Measurements from ENCODE around the gene PTCRA. TPM values are rescaled to one million over a fixed set of nuclear protein-coding genes. Genes with fewer than 3 reads are reported as not detected.

The PTCRA gene, protein sequence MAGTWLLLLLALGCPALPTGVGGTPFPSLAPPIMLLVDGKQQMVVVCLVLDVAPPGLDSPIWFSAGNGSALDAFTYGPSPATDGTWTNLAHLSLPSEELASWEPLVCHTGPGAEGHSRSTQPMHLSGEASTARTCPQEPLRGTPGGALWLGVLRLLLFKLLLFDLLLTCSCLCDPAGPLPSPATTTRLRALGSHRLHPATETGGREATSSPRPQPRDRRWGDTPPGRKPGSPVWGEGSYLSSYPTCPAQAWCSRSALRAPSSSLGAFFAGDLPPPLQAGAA
- total RNA-seq, result not detected

DNA sequence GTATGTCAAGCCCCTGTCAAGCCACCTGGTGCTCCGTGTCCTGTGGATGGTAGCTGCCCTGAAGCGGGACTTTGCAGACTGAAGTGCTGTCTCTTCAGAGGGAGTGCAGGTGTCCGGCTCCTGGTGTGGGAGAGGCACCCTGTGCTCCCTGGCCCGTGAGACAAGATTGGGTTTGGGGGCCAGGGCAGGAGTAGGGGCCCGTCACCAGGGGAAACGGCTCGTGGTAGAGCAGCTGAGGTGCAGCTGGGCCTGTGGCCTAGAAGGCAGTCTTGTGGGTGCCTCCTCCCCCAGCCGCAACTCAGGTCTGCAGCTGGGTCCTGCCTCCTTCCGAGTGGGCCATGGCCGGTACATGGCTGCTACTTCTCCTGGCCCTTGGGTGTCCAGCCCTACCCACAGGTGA lies at the start of gene PTCRA:
TSS of gene PTCRA (plus strand) at position 322 of the 400 bp plus-strand sequence. CDS start at position 339, 17 bp downstream.
- Histone ChIP-seq H3K4me3 (no peak within 1 kb of the TSS), H3K27me3 (no peaks in the 10 kb centered on the region), H3K9me3 (no peaks in the 10 kb centered on the region), H3K36me3 (no peaks in the 10 kb centered on the region), H3K27ac (no peak within 1 kb of the TSS), H3K4me1 (peaks cover 7% of the 10 kb centered on the region)
- DNase-seq (ENCODE audit: extremely low spot score in 2 of 2), result no peak
- TF ChIP-seq POLR2AphosphoS5 (IDR thresholded peaks at IDR 0.05; ENCODE audit: insufficient read depth in 1 of 2, low read depth in 1 of 2) (no peak), POLR2A (IDR thresholded peaks at IDR 0.05) (no peak)
- TF ChIP-seq, protein P1, sequence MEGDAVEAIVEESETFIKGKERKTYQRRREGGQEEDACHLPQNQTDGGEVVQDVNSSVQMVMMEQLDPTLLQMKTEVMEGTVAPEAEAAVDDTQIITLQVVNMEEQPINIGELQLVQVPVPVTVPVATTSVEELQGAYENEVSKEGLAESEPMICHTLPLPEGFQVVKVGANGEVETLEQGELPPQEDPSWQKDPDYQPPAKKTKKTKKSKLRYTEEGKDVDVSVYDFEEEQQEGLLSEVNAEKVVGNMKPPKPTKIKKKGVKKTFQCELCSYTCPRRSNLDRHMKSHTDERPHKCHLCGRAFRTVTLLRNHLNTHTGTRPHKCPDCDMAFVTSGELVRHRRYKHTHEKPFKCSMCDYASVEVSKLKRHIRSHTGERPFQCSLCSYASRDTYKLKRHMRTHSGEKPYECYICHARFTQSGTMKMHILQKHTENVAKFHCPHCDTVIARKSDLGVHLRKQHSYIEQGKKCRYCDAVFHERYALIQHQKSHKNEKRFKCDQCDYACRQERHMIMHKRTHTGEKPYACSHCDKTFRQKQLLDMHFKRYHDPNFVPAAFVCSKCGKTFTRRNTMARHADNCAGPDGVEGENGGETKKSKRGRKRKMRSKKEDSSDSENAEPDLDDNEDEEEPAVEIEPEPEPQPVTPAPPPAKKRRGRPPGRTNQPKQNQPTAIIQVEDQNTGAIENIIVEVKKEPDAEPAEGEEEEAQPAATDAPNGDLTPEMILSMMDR (IDR thresholded peaks at IDR 0.05), result no peak
- intact Hi-C loops (cut with DNase I), result no loop called here

DNA sequence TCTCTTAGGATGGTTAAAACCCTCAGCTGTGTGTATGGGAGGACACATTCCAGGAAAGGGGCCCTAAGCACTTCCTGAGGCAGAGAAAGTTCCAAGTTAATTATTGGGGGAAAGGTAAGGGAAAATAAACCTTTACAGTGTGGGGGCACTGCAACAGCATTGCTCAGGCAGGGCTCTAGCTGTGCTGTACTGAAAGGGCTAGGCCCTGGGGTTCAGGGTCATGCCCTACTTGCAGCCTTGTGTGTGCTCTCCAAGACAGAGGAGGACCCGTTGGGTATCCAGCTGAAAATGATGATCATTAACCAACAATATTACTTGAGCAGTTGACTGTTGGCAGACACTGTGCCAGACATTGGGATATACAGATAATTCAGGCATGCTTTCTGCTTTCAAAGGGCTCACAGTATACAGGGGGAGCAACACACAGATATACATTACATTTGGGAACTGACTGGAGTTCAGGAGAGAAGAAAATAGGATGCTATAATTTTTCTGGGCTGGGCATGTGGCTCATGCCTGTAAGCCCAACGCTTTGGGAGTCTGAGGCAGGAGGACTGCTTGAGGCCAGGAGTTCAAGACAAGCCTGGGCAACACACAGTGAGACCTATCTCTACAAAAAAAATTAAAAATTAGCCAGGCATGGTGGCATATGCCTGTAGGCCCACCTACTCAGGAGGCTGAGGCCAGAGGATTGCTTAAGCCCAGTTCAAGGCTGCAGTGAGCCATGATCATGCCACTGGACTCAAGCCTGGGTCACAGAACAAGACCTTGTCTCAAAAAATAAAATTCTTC lies 45.5 kb upstream of the PTCRA start:
- H3K9me3 ChIP-seq, result no peaks in the 10 kb centered on the region
- no peaks in the 10 kb centered on the region for H3K4me1 ChIP-seq
- DNase-seq (ENCODE audit: extremely low spot score in 2 of 2), result no peak
- TF ChIP-seq, protein P1 (IDR thresholded peaks at IDR 0.05), result no peak
- TF ChIP-seq POLR2AphosphoS5 (IDR thresholded peaks at IDR 0.05; ENCODE audit: insufficient read depth in 1 of 2, low read depth in 1 of 2) (no peak), POLR2A (IDR thresholded peaks at IDR 0.05) (no peak)
- H3K27ac ChIP-seq, result no peak overlapping the region
- no peak overlapping the region for H3K4me3 ChIP-seq
- H3K27me3 ChIP-seq, result no peaks in the 10 kb centered on the region
- H3K36me3 ChIP-seq, result peaks cover 0 to 12% of the 10 kb centered on the region in 2 donors
- intact Hi-C loops (cut with DNase I), result loop anchor here (10.0 kb wide), 1 partner anchor 146 kb away; the partner anchor contains the start of gene PRPH2

DNA sequence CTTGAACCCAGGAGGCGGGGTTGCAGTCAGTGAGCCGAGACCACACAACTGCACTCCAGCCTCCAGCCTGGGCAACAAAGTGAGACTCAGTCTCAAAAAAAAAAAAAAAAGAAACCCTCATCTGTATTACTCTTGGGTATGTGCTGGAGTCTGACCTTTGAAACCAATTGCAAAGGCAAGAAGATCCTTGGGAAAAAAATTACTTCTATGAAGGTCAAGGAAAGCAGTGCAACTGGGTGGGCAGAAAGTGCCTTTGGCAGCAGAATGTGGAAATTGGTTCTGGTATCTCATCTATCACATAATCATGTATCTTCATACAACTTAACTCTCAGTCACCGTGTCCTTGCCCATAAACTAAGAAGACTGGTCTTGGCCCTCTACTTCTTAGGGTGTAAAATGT lies 44.1 kb upstream of the PTCRA start:
- Histone ChIP-seq H3K4me1 (no peaks in the 10 kb centered on the region), H3K36me3 (peaks cover 0 to 4% of the 10 kb centered on the region in 2 donors), H3K27ac (no peak overlapping the region), H3K4me3 (no peak overlapping the region), H3K9me3 (no peaks in the 10 kb centered on the region), H3K27me3 (no peaks in the 10 kb centered on the region)
- DNase-seq (ENCODE audit: extremely low spot score in 2 of 2), result no peak
- intact Hi-C loops (cut with DNase I), result loop anchor here (10.0 kb wide), 1 partner anchor 147 kb away; the partner anchor contains the start of gene PRPH2
- no peak for TF ChIP-seq POLR2AphosphoS5 (IDR thresholded peaks at IDR 0.05; ENCODE audit: insufficient read depth in 1 of 2, low read depth in 1 of 2)
- TF ChIP-seq, protein P1 (IDR thresholded peaks at IDR 0.05), result no peak
- TF ChIP-seq POLR2A (IDR thresholded peaks at IDR 0.05), result no peak

DNA sequence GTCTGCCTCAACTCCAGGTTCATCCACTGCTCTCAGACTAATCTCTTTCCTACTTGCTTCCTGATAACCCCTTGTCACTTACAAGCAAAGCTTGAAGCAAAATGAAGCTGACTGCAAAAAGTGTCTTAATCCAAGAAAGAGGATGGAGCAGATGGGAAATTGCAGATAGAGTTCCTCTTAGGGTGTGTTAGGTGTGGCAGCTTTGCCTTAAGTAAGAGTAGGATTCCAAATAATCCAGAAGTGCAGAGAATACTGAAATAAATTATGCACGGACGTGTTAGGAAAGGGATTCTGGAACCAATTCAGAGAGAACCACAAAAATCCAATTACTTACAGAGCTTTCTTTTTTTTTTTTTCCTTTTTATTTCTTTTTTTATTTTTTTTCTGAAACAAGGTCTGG lies 42.5 kb upstream of the PTCRA start:
- no peak for DNase-seq (ENCODE audit: extremely low spot score in 2 of 2)
- Histone ChIP-seq H3K9me3 (no peaks in the 10 kb centered on the region), H3K27me3 (no peaks in the 10 kb centered on the region), H3K27ac (no peak overlapping the region), H3K4me3 (no peak overlapping the region), H3K4me1 (no peaks in the 10 kb centered on the region), H3K36me3 (peaks cover 0 to 4% of the 10 kb centered on the region in 2 donors)
- TF ChIP-seq, protein P1 (IDR thresholded peaks at IDR 0.05), result no peak
- TF ChIP-seq POLR2AphosphoS5 (IDR thresholded peaks at IDR 0.05; ENCODE audit: insufficient read depth in 1 of 2, low read depth in 1 of 2) (no peak), POLR2A (IDR thresholded peaks at IDR 0.05) (no peak)
- intact Hi-C loops (cut with DNase I), result loop anchor here (10.0 kb wide), 1 partner anchor 149 kb away; the partner anchor contains the start of gene PRPH2
